Rectal smooth muscle tissue (tissue), 1 donor: ENCODE results near the gene TNIK.

Experiments used
- H3K27ac ChIP-seq: one replicate; pipeline ENCODE4 v1.7.0; 2013; ENCODE audit warnings: low read depth, low read length, inconsistent platforms
- H3K27me3 ChIP-seq: one replicate; pipeline ENCODE4 v1.7.0; 2013; ENCODE audit warnings: low read length; ENCODE audit not compliant: control insufficient read depth, insufficient read depth
- H3K36me3 ChIP-seq: one replicate; pipeline ENCODE4 v1.7.0; 2013; ENCODE audit warnings: low read length; ENCODE audit not compliant: control insufficient read depth, insufficient read depth
- H3K4me1 ChIP-seq: one replicate; pipeline ENCODE4 v1.7.0; 2013; ENCODE audit warnings: low read length; ENCODE audit not compliant: control insufficient read depth, insufficient read depth
- H3K4me3 ChIP-seq: one replicate; pipeline ENCODE4 v1.7.0; 2013; ENCODE audit warnings: low read length
- H3K9ac ChIP-seq: one replicate; pipeline ENCODE4 v1.7.0; 2013; ENCODE audit warnings: low read length

Gene TNIK

GRCh38 chr3:171195686-171196085, 264.5 kb downstream of the TNIK start:
- Histone ChIP-seq H3K4me1 (no peaks in the 10 kb centered on the region), H3K4me3 (no peak overlapping the region), H3K36me3 (no peaks in the 10 kb centered on the region), H3K27me3 (no peaks in the 10 kb centered on the region), H3K9ac (no peak overlapping the region), H3K27ac (no peak overlapping the region)

GRCh38 chr3:171194965-171195364, 265.2 kb downstream of the TNIK start:
- H3K4me3 ChIP-seq: no peak overlapping the region
- no peaks in the 10 kb centered on the region for H3K4me1 ChIP-seq
- no peaks in the 10 kb centered on the region for H3K36me3 ChIP-seq
- no peaks in the 10 kb centered on the region for H3K27me3 ChIP-seq
- H3K27ac ChIP-seq: no peak overlapping the region
- H3K9ac ChIP-seq: no peak overlapping the region

GRCh38 chr3:171193693-171194092, 266.5 kb downstream of the TNIK start:
- H3K4me3 ChIP-seq: no peak overlapping the region

GRCh38 chr3:171192176-171192854, 267.9 kb downstream of the TNIK start:
- H3K27ac ChIP-seq: no peak overlapping the region
- H3K27me3 ChIP-seq: no peaks in the 10 kb centered on the region
- no peak overlapping the region for H3K9ac ChIP-seq
- H3K4me1 ChIP-seq: no peaks in the 10 kb centered on the region
- H3K36me3 ChIP-seq: no peaks in the 10 kb centered on the region
- H3K4me3 ChIP-seq: no peak overlapping the region

More at GRCh38 chr3:171193693-171194092, 266.5 kb downstream of the TNIK start:
- H3K27ac ChIP-seq: no peak overlapping the region
- H3K9ac ChIP-seq: no peak overlapping the region
- H3K4me1 ChIP-seq: no peaks in the 10 kb centered on the region
- H3K27me3 ChIP-seq: no peaks in the 10 kb centered on the region
- H3K36me3 ChIP-seq: no peaks in the 10 kb centered on the region

- H3K36me3 ChIP-seq: no peaks in the 10 kb centered on the region
- no peaks in the 10 kb centered on the region for H3K27me3 ChIP-seq
- no peaks in the 10 kb centered on the region for H3K4me1 ChIP-seq
- H3K4me3 ChIP-seq: no peak overlapping the region
- H3K27ac ChIP-seq: no peak overlapping the region
- no peak overlapping the region for H3K9ac ChIP-seq
Observed at GRCh38 chr3:171190668-171191067, 269.5 kb downstream of the TNIK start.

- Histone ChIP-seq H3K36me3 (no peaks in the 10 kb centered on the region), H3K9ac (no peak overlapping the region), H3K27ac (no peak overlapping the region), H3K27me3 (no peaks in the 10 kb centered on the region), H3K4me1 (no peaks in the 10 kb centered on the region), H3K4me3 (no peak overlapping the region)
Observed at GRCh38 chr3:171189394-171190080, 270.7 kb downstream of the TNIK start.

GRCh38 chr3:171187706-171188290, 272.4 kb downstream of the TNIK start:
- H3K4me1 ChIP-seq: no peaks in the 10 kb centered on the region
- no peak overlapping the region for H3K9ac ChIP-seq
- H3K27ac ChIP-seq: no peak overlapping the region
- H3K4me3 ChIP-seq: no peak overlapping the region
- no peaks in the 10 kb centered on the region for H3K27me3 ChIP-seq
- no peaks in the 10 kb centered on the region for H3K36me3 ChIP-seq

GRCh38 chr3:171186817-171187500, 273.2 kb downstream of the TNIK start:
- Histone ChIP-seq H3K4me1 (no peaks in the 10 kb centered on the region), H3K9ac (no peak overlapping the region), H3K36me3 (no peaks in the 10 kb centered on the region), H3K27me3 (no peaks in the 10 kb centered on the region), H3K27ac (no peak overlapping the region), H3K4me3 (no peak overlapping the region)

- no peaks in the 10 kb centered on the region for H3K4me1 ChIP-seq
- no peak overlapping the region for H3K4me3 ChIP-seq
- H3K27me3 ChIP-seq: no peaks in the 10 kb centered on the region
- no peak overlapping the region for H3K27ac ChIP-seq
- H3K9ac ChIP-seq: no peak overlapping the region
- H3K36me3 ChIP-seq: no peaks in the 10 kb centered on the region
Observed at GRCh38 chr3:171186383-171186782, 273.8 kb downstream of the TNIK start.

- H3K9ac ChIP-seq: no peak overlapping the region
- no peaks in the 10 kb centered on the region for H3K4me1 ChIP-seq
- H3K36me3 ChIP-seq: no peaks in the 10 kb centered on the region
- no peak overlapping the region for H3K27ac ChIP-seq
- H3K27me3 ChIP-seq: no peaks in the 10 kb centered on the region
- no peak overlapping the region for H3K4me3 ChIP-seq
Observed at GRCh38 chr3:171185959-171186358, 274.2 kb downstream of the TNIK start.

- H3K27ac ChIP-seq: no peak overlapping the region
- no peaks in the 10 kb centered on the region for H3K4me1 ChIP-seq
Observed at GRCh38 chr3:171184372-171184771, 275.8 kb downstream of the TNIK start.

GRCh38 chr3:171183042-171183441, 277.2 kb downstream of the TNIK start:
- Histone ChIP-seq H3K4me1 (no peaks in the 10 kb centered on the region), H3K4me3 (no peak overlapping the region), H3K27ac (no peak overlapping the region), H3K27me3 (no peaks in the 10 kb centered on the region), H3K9ac (no peak overlapping the region), H3K36me3 (no peaks in the 10 kb centered on the region)

More at GRCh38 chr3:171184372-171184771, 275.8 kb downstream of the TNIK start:
- Histone ChIP-seq H3K9ac (no peak overlapping the region), H3K27me3 (no peaks in the 10 kb centered on the region), H3K36me3 (no peaks in the 10 kb centered on the region), H3K4me3 (no peak overlapping the region)
